ENCODE results near the gene RIPPLY1. TPM values are rescaled to one million over a fixed set of nuclear protein-coding genes. Genes with fewer than 3 reads are reported as not detected.

RIPPLY1 gene
- total RNA-seq, 1 experiment from 2014 or later: not detected

GRCh38 chrX:106951230-106951629 lies 48.1 kb upstream of the RIPPLY1 start:
- Histone ChIP-seq H3K36me3 (ENCODE audit: low read depth) (no peaks in the 10 kb centered on the region), H3K27me3 (ENCODE audit: insufficient read depth, low read depth) (no peaks in the 10 kb centered on the region), H3K4me3 (no peak overlapping the region), H3K79me2 (ENCODE audit: low read depth) (no peaks in the 10 kb centered on the region), H4K20me1 (ENCODE audit: insufficient read depth) (no peaks in the 10 kb centered on the region), H3K27ac (no peak overlapping the region), H3F3A (ENCODE audit: insufficient read depth, low read depth) (no peaks in the 10 kb centered on the region), H2AFZ (no peak overlapping the region), H3K9me2 (ENCODE audit: insufficient read depth) (no peaks in the 10 kb centered on the region), H3K4me2 (no peak overlapping the region), H3K4me1 (replicated peaks; ENCODE audit: insufficient read depth) (peaks cover 23% of the 10 kb centered on the region), H3K9me3 (ENCODE audit: insufficient read depth, low read depth) (no peaks in the 10 kb centered on the region)
- TF ChIP-seq EZH2 (IDR thresholded peaks at IDR 0.05; ENCODE audit: low read depth): no peak
- TF ChIP-seq, protein P1, sequence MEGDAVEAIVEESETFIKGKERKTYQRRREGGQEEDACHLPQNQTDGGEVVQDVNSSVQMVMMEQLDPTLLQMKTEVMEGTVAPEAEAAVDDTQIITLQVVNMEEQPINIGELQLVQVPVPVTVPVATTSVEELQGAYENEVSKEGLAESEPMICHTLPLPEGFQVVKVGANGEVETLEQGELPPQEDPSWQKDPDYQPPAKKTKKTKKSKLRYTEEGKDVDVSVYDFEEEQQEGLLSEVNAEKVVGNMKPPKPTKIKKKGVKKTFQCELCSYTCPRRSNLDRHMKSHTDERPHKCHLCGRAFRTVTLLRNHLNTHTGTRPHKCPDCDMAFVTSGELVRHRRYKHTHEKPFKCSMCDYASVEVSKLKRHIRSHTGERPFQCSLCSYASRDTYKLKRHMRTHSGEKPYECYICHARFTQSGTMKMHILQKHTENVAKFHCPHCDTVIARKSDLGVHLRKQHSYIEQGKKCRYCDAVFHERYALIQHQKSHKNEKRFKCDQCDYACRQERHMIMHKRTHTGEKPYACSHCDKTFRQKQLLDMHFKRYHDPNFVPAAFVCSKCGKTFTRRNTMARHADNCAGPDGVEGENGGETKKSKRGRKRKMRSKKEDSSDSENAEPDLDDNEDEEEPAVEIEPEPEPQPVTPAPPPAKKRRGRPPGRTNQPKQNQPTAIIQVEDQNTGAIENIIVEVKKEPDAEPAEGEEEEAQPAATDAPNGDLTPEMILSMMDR (conservative IDR thresholded peaks at IDR 0.05): no peak
- DNase-seq: no peak
- ChIA-PET POLR2A (ENCODE audit: unreplicated experiment) (no interaction called here), CTCF (no interaction called here)
- BruUV-seq (replicated peaks): no TSS peak
- intact Hi-C loops (cut with micrococcal nuclease; ENCODE audit: unreplicated experiment): no loop called here

DNA sequence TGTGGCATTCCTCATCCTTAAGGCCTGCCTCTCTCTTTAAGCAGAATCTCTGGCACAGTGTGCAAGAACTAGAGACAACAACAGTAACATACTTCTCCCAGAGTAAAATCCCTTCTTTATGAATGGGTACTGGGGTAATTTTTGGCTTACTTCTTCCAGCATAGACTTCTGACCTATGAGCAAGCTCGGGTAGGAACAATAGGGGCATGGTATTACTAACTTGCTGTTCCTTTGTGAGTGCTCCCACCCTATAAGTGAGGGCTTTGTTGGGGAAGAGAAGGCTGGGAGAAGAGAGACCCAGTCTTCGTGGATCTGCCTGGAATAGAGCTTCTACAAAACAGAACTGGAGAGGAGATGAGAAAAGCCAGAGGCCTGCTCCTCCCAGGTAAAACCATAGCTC lies 47.2 kb upstream of the RIPPLY1 start:
- peaks cover 19% of the 10 kb centered on the region for H3K4me1 ChIP-seq (replicated peaks; ENCODE audit: insufficient read depth)

GRCh38 chrX:106949366-106949765 lies 46.2 kb upstream of the RIPPLY1 start:
- H3F3A ChIP-seq (ENCODE audit: insufficient read depth, low read depth): no peaks in the 10 kb centered on the region
- no TSS peak for BruUV-seq (replicated peaks)
- H3K9me2 ChIP-seq (ENCODE audit: insufficient read depth): no peaks in the 10 kb centered on the region
- no peak for TF ChIP-seq EZH2 (IDR thresholded peaks at IDR 0.05; ENCODE audit: low read depth)
- TF ChIP-seq, protein P1 (conservative IDR thresholded peaks at IDR 0.05): no peak
- H3K4me2 ChIP-seq: no peak overlapping the region
- ChIA-PET POLR2A (ENCODE audit: unreplicated experiment) (no interaction called here), CTCF (interaction anchor here (0.6 kb wide), 1 partner anchor 19 kb away, joined by 3 read pairs; no protein-coding TSS in a partner anchor)
- no peak overlapping the region for H3K4me3 ChIP-seq
- no peaks in the 10 kb centered on the region for H4K20me1 ChIP-seq (ENCODE audit: insufficient read depth)
- H3K36me3 ChIP-seq (ENCODE audit: low read depth): no peaks in the 10 kb centered on the region
- intact Hi-C loops (cut with micrococcal nuclease; ENCODE audit: unreplicated experiment): no loop called here
- no peak overlapping the region for H2AFZ ChIP-seq
- H3K79me2 ChIP-seq (ENCODE audit: low read depth): no peaks in the 10 kb centered on the region
- no peaks in the 10 kb centered on the region for H3K27me3 ChIP-seq (ENCODE audit: insufficient read depth, low read depth)
- peaks cover 9% of the 10 kb centered on the region for H3K4me1 ChIP-seq (replicated peaks; ENCODE audit: insufficient read depth)
- H3K9me3 ChIP-seq (ENCODE audit: insufficient read depth, low read depth): no peaks in the 10 kb centered on the region
- no peak overlapping the region for H3K27ac ChIP-seq
- DNase-seq: no peak

More for the DNA sequence above, 47.2 kb upstream of the RIPPLY1 start:
- ChIA-PET POLR2A (ENCODE audit: unreplicated experiment) (no interaction called here), CTCF (no interaction called here)
- H3K4me3 ChIP-seq: no peak overlapping the region
- H3K79me2 ChIP-seq (ENCODE audit: low read depth): no peaks in the 10 kb centered on the region
- H3K27me3 ChIP-seq (ENCODE audit: insufficient read depth, low read depth): no peaks in the 10 kb centered on the region
- no peaks in the 10 kb centered on the region for H3F3A ChIP-seq (ENCODE audit: insufficient read depth, low read depth)
- DNase-seq: no peak
- H3K4me2 ChIP-seq: no peak overlapping the region
- no TSS peak for BruUV-seq (replicated peaks)
- no peaks in the 10 kb centered on the region for H3K9me3 ChIP-seq (ENCODE audit: insufficient read depth, low read depth)
- H3K27ac ChIP-seq: no peak overlapping the region
- no peak overlapping the region for H2AFZ ChIP-seq
- intact Hi-C loops (cut with micrococcal nuclease; ENCODE audit: unreplicated experiment): no loop called here
- no peaks in the 10 kb centered on the region for H3K36me3 ChIP-seq (ENCODE audit: low read depth)
- TF ChIP-seq, protein P1 (conservative IDR thresholded peaks at IDR 0.05): no peak
- no peak for TF ChIP-seq EZH2 (IDR thresholded peaks at IDR 0.05; ENCODE audit: low read depth)
- no peaks in the 10 kb centered on the region for H3K9me2 ChIP-seq (ENCODE audit: insufficient read depth)
- no peaks in the 10 kb centered on the region for H4K20me1 ChIP-seq (ENCODE audit: insufficient read depth)

Data from PC-9 (cell line).